Measurements from ENCODE around the gene TMPRSS12. TPM values are rescaled to one million over a fixed set of nuclear protein-coding genes. Genes with fewer than 3 reads are reported as not detected.
"Not testable (repeated sequence)": the region's sequence is repeated elsewhere in the genome, so short reads cannot be mapped to it uniquely, and the experiment has no call there.

The TMPRSS12 gene
- total and polyA plus RNA-seq, 2 experiments from 2014 or later: not detected

DNA sequence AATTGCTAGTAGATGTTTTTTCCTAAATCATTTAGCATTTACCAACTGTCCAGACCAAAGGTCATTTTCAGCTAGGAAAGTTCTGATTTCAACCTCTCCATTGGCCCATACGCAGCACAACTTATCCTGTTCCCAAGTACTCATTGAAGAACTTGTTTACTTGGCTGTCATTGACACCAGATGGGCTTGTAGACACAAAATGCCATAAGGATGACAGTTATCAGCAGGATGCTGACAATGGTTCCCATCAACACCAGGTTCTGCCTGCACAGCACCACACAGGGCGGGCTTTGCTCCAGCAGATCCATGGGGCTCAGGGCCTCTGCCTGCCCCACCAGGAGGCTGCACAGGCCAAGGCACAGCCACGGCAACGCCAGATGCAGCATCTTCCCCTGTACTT lies 36.5 kb upstream of the TMPRSS12 start (continued):
- TF ChIP-seq, protein P1, sequence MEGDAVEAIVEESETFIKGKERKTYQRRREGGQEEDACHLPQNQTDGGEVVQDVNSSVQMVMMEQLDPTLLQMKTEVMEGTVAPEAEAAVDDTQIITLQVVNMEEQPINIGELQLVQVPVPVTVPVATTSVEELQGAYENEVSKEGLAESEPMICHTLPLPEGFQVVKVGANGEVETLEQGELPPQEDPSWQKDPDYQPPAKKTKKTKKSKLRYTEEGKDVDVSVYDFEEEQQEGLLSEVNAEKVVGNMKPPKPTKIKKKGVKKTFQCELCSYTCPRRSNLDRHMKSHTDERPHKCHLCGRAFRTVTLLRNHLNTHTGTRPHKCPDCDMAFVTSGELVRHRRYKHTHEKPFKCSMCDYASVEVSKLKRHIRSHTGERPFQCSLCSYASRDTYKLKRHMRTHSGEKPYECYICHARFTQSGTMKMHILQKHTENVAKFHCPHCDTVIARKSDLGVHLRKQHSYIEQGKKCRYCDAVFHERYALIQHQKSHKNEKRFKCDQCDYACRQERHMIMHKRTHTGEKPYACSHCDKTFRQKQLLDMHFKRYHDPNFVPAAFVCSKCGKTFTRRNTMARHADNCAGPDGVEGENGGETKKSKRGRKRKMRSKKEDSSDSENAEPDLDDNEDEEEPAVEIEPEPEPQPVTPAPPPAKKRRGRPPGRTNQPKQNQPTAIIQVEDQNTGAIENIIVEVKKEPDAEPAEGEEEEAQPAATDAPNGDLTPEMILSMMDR (conservative IDR thresholded peaks at IDR 0.05; ENCODE audit: low read depth in 2 of 2): no peak
- TF ChIP-seq CREB1 (CRISPR knock-in tag; IDR thresholded peaks at IDR 0.05; ENCODE audit: low read depth) (no peak), JUNB (IDR thresholded peaks at IDR 0.05; ENCODE audit: unreplicated experiment) (no peak), STAT1 (IDR thresholded peaks at IDR 0.05; ENCODE audit: unreplicated experiment) (no peak), POLR2AphosphoS5 (IDR thresholded peaks at IDR 0.05; ENCODE audit: low read depth) (no peak), EZH2 (IDR thresholded peaks at IDR 0.05; ENCODE audit: low read depth, unreplicated experiment) (no peak), ZNF114 (CRISPR knock-in tag; IDR thresholded peaks at IDR 0.05) (no peak), EZH2phosphoT487 (IDR thresholded peaks at IDR 0.05; ENCODE audit: unreplicated experiment) (no peak)
- TF ChIP-seq, protein P2, sequence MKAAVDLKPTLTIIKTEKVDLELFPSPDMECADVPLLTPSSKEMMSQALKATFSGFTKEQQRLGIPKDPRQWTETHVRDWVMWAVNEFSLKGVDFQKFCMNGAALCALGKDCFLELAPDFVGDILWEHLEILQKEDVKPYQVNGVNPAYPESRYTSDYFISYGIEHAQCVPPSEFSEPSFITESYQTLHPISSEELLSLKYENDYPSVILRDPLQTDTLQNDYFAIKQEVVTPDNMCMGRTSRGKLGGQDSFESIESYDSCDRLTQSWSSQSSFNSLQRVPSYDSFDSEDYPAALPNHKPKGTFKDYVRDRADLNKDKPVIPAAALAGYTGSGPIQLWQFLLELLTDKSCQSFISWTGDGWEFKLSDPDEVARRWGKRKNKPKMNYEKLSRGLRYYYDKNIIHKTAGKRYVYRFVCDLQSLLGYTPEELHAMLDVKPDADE (IDR thresholded peaks at IDR 0.05): no peak

DNA sequence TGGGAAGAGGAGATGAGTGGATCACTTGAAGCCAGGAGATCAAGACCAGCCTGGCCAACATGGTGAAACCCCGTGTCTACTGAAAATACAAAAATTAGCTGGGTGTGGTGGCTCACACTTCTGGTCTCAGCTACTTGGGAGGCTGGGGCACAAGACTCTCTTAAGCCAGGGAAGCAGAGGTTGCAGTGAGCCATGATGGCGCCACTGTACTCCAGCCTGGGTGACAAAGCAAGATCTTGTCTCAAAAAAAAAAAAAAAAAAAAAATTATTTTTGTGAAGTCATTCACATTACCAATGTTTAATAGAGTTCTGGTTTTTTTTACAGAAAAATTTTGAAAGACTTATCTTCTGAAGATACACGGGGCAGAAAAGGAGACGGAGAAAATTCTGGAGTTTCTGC lies 33.6 kb upstream of the TMPRSS12 start:
- DNase-seq (ENCODE audit: low spot score); H2AFZ ChIP-seq; H3K36me3 ChIP-seq (ENCODE audit: insufficient read depth); H3K27me3 ChIP-seq (ENCODE audit: insufficient read depth); H3K27ac ChIP-seq (ENCODE audit: low read depth); H3K79me2 ChIP-seq (replicated peaks; ENCODE audit: insufficient read depth); ATAC-seq; H3K4me2 ChIP-seq; H4K20me1 ChIP-seq (replicated peaks; ENCODE audit: insufficient read depth); H3K4me3 Mint-ChIP-seq; H3K4me1 Mint-ChIP-seq; H3K9me2 ChIP-seq (ENCODE audit: insufficient read depth); H3K27ac Mint-ChIP-seq; H3K9me3 Mint-ChIP-seq; H3K27me3 Mint-ChIP-seq (ENCODE audit: insufficient read depth, low read depth, poor library complexity); H3K4me3 ChIP-seq; H3K4me1 ChIP-seq (ENCODE audit: insufficient read depth); H3F3A ChIP-seq (replicated peaks; ENCODE audit: low read depth): not testable (repeated sequence)
- peaks cover 32% of the 10 kb centered on the region for H3K36me3 Mint-ChIP-seq (ENCODE audit: low read depth)

DNA sequence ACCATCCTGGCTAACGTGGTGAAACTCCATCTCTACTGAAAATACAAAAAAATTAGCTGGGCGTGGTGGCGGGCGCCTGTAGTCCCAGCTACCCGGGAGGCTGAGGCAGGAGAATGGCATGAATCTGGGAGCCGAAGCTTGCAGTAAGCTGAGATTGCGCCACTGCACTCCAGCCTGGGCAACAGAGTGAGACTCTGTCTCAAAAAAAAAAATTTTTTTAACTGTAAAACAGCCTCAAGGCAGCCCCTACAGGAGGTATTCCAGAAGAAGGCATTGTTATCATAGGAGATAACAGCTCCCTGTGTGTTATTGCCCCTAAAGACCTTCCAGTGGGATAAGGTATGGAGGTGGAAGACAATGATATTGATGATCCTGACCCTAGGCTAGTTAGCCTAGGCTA lies 27.8 kb upstream of the TMPRSS12 start:
- H2AFZ ChIP-seq; H3F3A ChIP-seq (replicated peaks; ENCODE audit: low read depth); H3K27me3 ChIP-seq (ENCODE audit: insufficient read depth); H3K4me1 ChIP-seq (ENCODE audit: insufficient read depth); H3K9me3 Mint-ChIP-seq; H3K4me3 ChIP-seq; H3K27me3 Mint-ChIP-seq (ENCODE audit: insufficient read depth, low read depth, poor library complexity); DNase-seq (ENCODE audit: low spot score); H3K27ac ChIP-seq (ENCODE audit: low read depth); H3K27ac Mint-ChIP-seq; H3K79me2 ChIP-seq (replicated peaks; ENCODE audit: insufficient read depth); H3K4me3 Mint-ChIP-seq; H3K9me2 ChIP-seq (ENCODE audit: insufficient read depth); ATAC-seq; H3K4me1 Mint-ChIP-seq; H3K4me2 ChIP-seq; H4K20me1 ChIP-seq (replicated peaks; ENCODE audit: insufficient read depth): not testable (repeated sequence)
- H3K36me3 Mint-ChIP-seq (ENCODE audit: low read depth): peaks cover 52% of the 10 kb centered on the region
- H3K36me3 ChIP-seq (ENCODE audit: insufficient read depth): peaks cover 31% of the 10 kb centered on the region
